ENCODE data around the gene TRPM2.

GRCh38 chr21:44485254-44485793, 131.9 kb downstream of the TRPM2 start:
- TF ChIP-seq TCF12 (IDR thresholded peaks at IDR 0.05; ENCODE audit: low read depth, low read length) (no peak), EGR1 (IDR thresholded peaks at IDR 0.05; ENCODE audit: borderline replicate concordance, low read depth, low read length) (no peak; the same call in 1 of the 2 replicates), EZH2 (IDR thresholded peaks at IDR 0.05; ENCODE audit: low read depth, low read length, severe bottlenecking) (no peak), SIN3A (conservative IDR thresholded peaks at IDR 0.05 in 1 of 2, IDR thresholded peaks at IDR 0.05 in 1 of 2; ENCODE audit: low read depth in 1 of 2, low read length in 2 of 2) (peak; percentile 40 to 77; a peak in 2 of 4 replicates), RAD21 (IDR thresholded peaks at IDR 0.05 in 1 of 2, conservative IDR thresholded peaks at IDR 0.05 in 1 of 2; ENCODE audit: low read depth in 2 of 2, low read length in 2 of 2) (peak; percentile 20 to 35; a peak in 3 of 4 replicates), FOSL1 (IDR thresholded peaks at IDR 0.05; ENCODE audit: insufficient read depth, low read depth, low read length) (no peak), EP300 (IDR thresholded peaks at IDR 0.05; ENCODE audit: borderline replicate concordance in 1 of 2, low read depth in 2 of 2, low read length in 2 of 2) (no peak), CBX5 (IDR thresholded peaks at IDR 0.05; ENCODE audit: low read depth, low read length) (no peak)
- TF ChIP-seq, protein P1, sequence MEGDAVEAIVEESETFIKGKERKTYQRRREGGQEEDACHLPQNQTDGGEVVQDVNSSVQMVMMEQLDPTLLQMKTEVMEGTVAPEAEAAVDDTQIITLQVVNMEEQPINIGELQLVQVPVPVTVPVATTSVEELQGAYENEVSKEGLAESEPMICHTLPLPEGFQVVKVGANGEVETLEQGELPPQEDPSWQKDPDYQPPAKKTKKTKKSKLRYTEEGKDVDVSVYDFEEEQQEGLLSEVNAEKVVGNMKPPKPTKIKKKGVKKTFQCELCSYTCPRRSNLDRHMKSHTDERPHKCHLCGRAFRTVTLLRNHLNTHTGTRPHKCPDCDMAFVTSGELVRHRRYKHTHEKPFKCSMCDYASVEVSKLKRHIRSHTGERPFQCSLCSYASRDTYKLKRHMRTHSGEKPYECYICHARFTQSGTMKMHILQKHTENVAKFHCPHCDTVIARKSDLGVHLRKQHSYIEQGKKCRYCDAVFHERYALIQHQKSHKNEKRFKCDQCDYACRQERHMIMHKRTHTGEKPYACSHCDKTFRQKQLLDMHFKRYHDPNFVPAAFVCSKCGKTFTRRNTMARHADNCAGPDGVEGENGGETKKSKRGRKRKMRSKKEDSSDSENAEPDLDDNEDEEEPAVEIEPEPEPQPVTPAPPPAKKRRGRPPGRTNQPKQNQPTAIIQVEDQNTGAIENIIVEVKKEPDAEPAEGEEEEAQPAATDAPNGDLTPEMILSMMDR (IDR thresholded peaks at IDR 0.05; ENCODE audit: control extremely low read depth in 1 of 3, insufficient read depth in 1 of 3, low read depth in 1 of 3, low read length in 3 of 3): peak; percentile 48 to 74 (median 66)

Data from H1 (cell line).